Measurements from ENCODE around the gene E2F2.

E2F2 gene

DNA sequence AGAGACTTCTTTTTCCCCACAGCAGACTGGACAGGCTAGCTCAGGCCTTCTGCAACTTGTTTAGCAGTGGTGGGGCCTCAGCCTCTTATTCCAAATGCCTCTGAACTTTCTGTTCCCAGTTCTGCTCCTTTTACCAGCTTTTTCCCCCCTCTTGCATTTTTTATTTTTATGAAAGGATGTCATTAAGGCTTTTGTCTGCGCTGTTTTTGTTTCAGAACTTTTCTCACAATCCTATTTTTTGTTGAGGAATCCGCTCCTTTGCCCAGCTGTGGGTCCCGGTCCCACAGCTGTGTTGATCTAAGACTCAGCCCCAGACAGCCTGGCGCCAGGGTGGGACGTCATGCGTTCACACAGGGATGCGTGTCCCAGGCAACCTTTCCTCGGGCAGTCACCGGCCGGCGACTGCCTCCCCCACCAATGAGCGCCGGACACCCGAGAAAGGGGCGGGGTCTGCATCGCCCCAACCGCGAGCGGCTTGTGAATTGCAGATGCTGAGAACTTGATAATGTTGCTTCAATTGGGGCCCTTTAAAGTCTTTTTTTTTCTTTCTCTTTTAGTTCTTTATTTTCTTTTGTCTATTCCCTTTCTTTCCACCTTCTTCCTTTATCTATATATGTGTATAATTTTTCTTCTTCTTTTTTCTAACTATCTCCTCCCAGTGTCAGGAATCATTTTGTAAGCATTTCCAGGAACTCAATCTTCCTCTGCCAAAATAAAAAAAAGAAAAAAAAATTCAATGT lies 31.3 kb upstream of the E2F2 start:
- DNase-seq, result peak; percentile 91

GRCh38 chr1:23561813-23562100 lies 30.7 kb upstream of the E2F2 start:
- peak; percentile 35 for DNase-seq

DNA sequence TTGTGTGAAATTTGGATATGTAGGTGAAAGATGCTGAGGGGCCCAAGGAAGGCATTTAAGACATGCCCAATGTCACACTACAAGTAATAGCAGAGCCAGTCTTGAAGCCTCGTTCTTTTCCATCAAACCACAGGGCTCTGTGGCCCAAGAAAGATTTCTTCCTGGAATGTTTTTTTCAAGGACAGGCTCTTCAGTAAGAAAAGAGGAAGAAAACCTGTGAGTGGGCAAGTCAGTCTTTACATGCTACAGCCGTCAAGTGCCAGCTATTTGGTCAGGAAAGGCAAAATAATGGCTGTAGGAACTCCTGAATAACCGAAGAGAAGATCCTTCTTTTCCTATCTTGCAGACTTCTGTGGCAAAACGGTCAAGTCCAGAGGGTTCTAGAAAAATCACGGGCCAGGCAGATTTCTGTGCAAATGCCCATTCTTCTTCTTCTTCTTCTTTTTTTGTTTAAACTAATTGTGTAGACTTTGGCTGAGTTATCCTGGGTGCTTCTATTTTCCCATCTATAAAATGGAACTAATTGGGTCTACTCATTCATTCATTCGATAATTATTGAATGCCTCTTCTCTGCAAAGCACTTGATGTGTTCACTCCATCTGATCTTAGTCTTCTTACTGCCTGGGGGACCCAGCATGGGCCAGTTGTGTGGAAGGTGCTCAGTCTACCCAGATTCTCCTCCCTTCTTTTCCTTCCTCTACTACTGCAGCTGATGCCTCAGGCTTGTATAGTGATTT lies 30.2 kb upstream of the E2F2 start:
- DNase-seq, result no peak

DNA sequence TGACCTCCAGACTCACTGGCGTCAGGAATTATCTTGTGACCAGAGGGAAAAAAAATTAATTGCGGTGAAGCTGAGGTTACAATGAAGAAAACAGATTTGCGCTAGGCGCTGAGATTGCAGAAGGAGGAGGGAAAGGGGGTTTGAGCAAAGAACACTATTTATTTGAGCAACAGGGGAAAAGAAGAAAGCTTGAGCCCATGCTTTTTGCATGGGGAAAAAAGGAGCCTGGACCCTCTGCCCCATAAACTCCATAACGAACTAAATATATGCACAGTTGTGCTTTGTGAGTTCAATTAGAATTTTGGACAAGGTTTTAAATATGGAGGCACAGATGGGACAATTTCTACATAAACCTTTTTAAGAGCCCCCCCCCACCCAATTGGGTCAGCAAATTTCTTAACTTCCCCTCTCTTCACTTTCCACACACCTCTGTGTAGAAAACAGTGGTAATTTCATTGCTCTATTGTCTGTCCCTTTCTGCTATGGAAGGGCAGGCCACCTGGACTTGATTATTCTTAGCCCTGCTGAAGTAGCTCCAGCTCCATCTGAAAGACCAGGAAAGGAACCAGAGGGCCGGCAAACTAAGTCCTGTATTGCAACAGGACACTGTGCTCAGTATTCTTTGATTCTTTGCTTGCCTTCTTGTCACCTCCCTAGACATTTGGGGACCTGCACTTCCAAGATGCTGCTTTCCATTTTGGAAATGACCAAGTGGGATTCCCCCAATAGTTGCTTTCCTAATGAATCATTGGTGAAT lies 29.1 kb upstream of the E2F2 start:
- peak; percentile 71 for DNase-seq

- peak; percentile 93 for DNase-seq
Observed at GRCh38 chr1:23559136-23559984, 28.3 kb upstream of the E2F2 start, which contains the start of gene ID3. TSS of gene ID3 (minus strand) at chr1:23559501. CDS start at chr1:23559426, 75 bp downstream.

GRCh38 chr1:23558872-23559135 lies 27.8 kb upstream of the E2F2 start:
- DNase-seq, result no peak

DNA sequence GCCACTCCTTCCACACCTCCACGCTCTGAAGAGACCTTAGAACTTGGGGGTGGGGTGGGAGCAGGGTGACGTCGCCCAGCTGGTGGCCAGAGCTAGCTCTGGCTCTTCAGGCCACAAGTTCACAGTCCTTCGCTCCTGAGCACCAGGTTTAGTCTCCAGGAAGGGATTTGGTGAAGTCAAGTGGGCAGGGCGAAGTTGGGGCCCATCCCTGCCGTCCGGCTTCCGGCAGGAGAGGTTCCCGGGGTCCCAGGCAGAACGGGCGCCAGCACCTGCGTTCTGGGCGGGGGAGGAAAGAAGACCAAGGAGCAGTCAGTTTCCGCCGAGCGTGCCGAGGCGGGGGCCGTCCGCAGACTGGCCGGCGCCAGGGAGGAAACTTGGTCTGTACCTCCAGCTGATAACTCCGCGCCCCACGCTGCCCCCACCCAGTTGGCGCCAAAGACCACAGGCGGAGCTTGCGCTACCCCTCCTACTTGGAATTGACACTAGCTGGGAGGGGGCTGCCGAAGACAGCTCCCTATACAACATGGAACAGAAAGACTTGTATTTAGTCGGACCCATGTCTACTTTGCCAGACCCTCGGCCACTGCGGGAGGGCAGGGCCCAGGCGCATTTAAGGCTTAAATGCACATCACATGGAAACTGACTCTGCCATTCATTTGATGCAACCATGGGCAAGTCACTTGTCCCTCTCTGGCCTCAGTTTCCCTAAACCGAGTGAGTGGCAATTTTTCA lies 27.3 kb upstream of the E2F2 start:
- DNase-seq, result peak; percentile 66

DNA sequence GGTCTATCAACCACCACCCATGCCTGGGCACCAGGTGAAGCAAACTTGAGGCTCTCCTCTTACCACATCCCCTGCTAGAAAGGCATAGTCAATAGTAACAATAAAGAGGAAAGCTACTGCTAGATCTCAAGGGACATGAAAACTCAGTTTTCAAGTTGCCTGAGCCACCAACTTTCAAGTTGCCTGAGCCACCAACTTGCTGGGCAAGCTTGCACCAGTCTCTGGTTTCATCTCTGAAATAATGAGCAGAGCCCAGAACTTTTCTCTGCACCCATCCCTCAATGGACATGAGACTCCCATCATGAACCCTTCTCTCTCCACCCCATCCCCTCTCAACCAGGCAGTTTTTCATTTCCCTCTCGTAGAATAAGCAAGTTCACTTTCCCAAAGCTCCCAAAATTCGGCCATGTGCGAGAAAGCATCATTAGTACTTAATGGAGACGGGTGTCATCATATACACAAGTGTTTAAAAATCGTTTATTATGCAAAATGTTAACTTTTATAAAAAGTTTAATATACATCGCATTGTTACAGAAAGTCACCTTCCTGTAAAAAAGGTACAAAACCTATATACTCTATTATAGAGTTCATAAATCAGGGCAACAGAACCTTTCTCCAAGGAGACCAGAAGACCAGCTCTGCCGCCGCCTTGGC lies 26.6 kb upstream of the E2F2 start:
- no peak for DNase-seq

DNA sequence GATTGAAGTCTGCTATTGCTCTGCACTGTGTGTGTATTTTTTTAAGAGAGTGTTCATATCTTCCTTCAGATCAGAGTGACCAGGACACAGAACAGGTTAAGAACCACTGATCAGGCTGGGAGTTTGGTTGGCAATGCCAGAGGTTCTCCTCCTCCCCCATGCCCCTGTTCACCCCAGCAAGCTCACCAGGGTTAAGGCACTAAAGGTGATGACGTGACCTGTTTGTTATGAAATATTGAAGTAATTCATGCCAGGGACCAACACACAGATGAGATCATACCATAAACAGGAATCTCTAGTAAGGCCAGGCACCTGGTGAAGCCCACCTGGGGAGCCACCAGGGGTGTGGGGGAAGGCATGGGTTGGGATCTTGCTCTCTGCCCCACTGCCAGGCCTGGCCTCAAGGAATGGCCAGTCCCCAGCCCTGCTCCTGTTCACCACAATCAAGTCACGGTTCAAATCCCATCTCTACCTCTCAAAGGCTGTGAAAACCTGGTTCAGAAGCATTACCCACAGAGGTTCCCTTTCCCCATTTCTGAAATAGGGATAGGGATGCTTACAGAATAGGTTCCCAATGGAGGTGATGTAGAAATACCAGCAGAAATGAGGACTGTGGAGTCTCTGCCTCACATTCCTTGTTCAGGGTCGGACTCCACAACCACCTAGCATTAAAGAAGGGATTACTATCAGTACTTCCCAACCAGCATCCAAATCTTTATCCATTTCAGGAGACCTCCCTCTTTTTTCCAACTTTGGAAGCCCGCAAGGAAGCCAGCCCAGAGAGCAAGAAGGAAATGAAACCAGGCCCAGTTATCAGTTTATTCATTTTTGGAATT lies 25.8 kb upstream of the E2F2 start:
- peak; percentile 68 for DNase-seq

DNA sequence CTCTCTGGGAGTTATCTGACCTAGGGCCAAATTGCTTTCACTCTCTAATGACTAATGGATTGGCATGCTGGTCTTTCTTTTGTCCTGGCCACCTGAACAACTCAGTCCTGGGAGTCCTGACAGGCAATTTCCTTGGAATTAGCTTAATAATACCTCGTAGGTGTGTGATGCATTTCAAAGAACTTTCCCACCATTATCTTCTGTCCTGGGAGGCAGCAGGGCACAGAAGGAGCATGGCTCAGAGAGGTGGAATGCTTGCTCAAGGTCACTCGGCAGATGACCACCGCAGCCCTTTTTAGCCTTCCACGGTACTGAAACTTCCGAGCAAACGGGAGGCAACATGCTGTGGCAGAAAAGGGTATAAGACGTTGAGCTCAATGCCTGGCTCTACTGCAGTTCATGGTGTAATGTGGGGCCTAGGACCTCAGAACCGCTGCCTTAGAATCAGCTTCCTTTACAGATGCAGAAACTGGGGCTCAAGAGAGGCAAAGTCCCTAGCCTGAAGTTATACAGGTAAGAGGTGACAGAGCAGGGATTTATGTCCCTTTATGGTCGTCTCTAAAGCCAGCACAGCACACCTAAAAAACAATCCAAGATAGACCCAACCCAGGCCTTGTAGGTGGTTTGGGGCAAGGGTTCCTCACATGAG lies 25.1 kb upstream of the E2F2 start:
- peak; percentile 94 for DNase-seq

- peak; percentile 71 for DNase-seq
Observed at GRCh38 chr1:23555270-23555985, 24.4 kb upstream of the E2F2 start.

GRCh38 chr1:23554481-23555269 lies 23.6 kb upstream of the E2F2 start:
- DNase-seq, result peak; percentile 80

DNA sequence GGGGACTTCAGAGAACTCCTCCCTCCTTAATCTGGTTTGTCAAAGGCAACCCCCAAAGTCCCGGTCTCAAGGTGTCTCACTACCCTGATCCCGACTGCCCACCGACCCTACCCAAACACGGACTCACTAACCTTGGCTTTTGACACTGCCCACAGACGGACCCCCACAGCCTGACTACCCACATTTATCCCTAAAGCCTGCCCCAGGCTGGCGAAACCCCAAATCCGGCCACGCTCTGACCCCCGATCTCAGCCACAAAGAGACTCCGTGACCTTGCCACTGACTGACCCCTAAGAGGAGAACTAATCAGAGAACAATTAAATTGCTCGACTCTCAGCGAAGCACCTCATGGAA lies 23.1 kb upstream of the E2F2 start:
- DNase-seq, result no peak

DNA sequence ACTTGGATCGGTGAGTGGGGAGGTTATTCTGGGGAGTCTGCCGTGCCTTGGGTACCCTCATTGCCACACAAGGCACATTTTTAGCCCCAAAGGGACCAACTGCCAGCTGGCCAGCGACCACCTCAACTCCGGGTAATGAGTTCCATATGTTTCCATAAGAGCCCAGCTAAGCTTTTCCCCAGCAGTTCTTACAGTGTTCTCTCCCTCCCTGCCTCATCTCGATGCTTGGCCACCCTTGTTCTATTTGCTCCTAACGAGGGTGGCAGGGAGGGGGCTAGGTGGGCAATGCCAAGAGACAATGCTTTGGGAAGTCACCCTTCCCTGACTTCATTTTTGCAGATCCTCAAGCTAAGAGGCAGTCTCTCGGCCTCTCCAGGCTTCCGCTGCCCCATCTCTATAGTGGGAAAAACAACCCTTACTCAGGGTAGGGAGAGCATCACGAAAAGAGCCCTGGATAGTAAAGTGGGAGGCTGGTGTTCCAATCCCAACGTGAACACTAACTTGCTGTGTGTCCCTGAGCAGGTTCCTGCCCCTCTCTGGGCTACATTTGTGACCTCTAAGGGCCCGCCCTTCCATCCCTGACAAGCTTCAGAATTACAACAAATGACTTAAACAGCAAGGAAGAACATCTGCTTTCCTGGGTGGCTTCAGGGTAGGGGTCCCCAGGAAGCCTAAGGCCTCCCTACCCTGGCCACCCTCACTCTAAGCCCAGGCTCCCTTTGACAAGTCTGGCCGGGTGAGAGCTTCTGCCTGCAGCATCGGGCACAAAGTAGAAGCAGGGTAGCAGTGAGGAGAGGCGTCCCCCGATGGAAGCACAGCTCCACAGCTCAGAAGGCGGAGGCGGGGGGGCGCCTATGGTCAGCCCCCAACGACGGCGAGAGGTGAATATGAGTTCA lies 22.4 kb upstream of the E2F2 start:
- no peak for DNase-seq

GRCh38 chr1:23551849-23552248 lies 20.8 kb upstream of the E2F2 start:
- DNase-seq, result no peak

GRCh38 chr1:23548704-23549143 lies 17.7 kb upstream of the E2F2 start:
- DNase-seq, result no peak

- DNase-seq, result no peak
Observed at GRCh38 chr1:23546897-23547584, 16.0 kb upstream of the E2F2 start.
